Measurements from ENCODE around the gene AKNA.

- TF ChIP-seq CTCF (IDR thresholded peaks at IDR 0.05 in 2 of 3, conservative IDR thresholded peaks at IDR 0.05 in 1 of 3; ENCODE audit: borderline replicate concordance in 1 of 3, insufficient read depth in 1 of 3, low read depth in 2 of 3, low read length in 2 of 3), result no peak
- no peak for TF ChIP-seq REST (IDR thresholded peaks at IDR 0.05; ENCODE audit: low read depth)
- no peak for TF ChIP-seq ZFX (IDR thresholded peaks at IDR 0.05)
- no peak for TF ChIP-seq RAD21 (IDR thresholded peaks at IDR 0.05; ENCODE audit: low read depth)
- no peak for TF ChIP-seq EZH2phosphoT487 (IDR thresholded peaks at IDR 0.05; ENCODE audit: borderline replicate concordance)
- TF ChIP-seq EGR1 (IDR thresholded peaks at IDR 0.05; ENCODE audit: low read depth), result no peak
- no peak for TF ChIP-seq POLR2A (IDR thresholded peaks at IDR 0.05; ENCODE audit: borderline replicate concordance, extremely low read depth, insufficient read depth, insufficient read length)
- no peak for TF ChIP-seq ELF1 (IDR thresholded peaks at IDR 0.05; ENCODE audit: borderline replicate concordance, low read depth)
Observed at GRCh38 chr9:114285166-114285867, 102.5 kb downstream of the AKNA start.
